HG02588 (cell line): Measurements from ENCODE around the gene UGGT2.
"Not testable (repeated sequence)": the region's sequence is repeated elsewhere in the genome, so short reads cannot be mapped to it uniquely, and the experiment has no call there.

Source experiments
- ATAC-seq: cut with Tn5 transposase; IDR thresholded peaks from one replicate; pipeline ENCODE4 v1.9.1; 2021; ENCODE audit warnings: mild to moderate bottlenecking, moderate library complexity; ENCODE audit not compliant: unreplicated experiment

UGGT2 gene

GRCh38 chr13:95972651-95973050, 80.5 kb downstream of the UGGT2 start:
- ATAC-seq = not testable (repeated sequence)

GRCh38 chr13:95970878-95971277, 82.3 kb downstream of the UGGT2 start:
- no peak for ATAC-seq

DNA sequence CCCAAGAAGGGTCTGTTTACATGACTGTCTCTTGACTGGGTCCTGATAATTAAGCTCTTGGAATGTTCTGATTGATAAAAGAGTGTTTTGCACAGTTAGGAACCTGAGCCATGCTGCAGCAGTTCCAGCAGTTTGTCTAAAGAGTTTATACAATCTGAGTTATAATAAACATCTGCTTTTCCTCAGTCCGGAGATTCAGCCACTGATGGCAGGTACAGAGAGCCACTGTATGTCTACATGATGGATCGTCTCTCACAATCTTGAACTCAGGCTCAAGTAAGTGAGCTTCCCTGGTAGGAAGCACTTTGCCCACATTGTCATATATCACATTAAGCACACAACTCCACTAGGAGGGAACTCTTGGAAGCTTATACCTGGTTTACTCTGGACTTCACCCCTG, 84.3 kb downstream of the UGGT2 start:
- ATAC-seq = no peak

DNA sequence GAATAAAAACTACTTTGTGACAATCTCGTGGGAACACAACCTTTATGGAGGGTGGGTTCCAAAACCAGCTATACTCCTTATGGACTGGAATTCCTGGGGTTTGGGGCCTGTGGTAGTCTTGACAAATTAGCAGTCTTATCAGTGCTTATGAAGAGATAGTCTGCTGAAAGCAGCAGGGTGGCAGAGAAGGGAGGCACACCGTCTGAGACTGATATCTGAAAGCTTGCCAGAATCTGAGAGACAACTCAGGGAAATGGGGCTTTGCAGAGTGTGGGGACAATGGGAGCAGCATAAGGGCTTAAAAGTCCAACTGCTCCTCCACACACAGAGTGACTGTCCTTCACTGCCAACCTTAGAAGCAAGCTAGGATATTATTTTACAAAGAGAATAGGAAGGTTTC, 95.9 kb downstream of the UGGT2 start:
- ATAC-seq = no peak

- ATAC-seq = no peak
These were observed 96.5 kb downstream of the UGGT2 start for GRCh38 chr13:95956589-95957148.

- ATAC-seq = no peak
These were observed 97.5 kb downstream of the UGGT2 start for GRCh38 chr13:95955719-95956118.

- peak; percentile 86 for ATAC-seq
These were observed 97.9 kb downstream of the UGGT2 start for GRCh38 chr13:95955255-95955654.

DNA sequence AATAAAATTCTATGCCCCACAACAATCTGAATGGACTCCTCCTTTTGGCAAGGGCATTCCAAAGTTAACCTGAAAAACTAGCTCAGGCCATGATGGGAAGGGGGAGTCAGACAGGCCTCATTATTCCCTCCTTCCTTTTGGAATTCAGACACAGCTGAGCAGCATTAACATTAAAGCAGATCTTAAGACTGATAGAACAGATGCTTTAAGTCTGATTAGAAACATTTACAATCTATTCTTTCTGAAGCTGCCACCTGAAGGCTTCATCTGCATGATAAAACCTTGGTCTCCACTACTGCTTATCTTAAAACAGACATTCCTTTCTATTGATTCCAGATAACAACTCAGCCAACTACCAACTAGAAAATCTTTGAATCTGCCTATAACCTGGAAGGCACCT, 98.9 kb downstream of the UGGT2 start:
- ATAC-seq = no peak

DNA sequence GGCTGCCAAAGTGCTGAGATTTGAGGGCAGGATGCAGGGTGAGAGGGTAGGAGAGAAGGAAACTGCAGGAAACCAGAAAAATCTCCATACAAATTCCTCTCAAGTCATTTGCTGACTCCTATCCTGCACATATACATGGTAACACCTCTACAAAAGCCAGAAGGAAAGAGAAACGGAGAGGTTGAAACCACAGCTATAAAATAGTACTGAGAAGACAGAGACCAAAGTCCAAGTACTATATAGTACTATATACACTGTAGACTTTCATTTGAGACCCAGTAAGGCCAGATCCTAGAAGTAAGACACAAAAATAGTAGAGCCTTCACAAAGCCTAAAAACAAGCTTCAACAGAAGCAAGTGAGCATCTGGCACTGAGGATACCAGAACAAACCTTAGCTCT, 103.1 kb downstream of the UGGT2 start:
- no peak for ATAC-seq

GRCh38 chr13:95948656-95949055, 104.5 kb downstream of the UGGT2 start:
- no peak for ATAC-seq

- ATAC-seq = no peak
These were observed 115.4 kb downstream of the UGGT2 start for GRCh38 chr13:95937714-95938320.

- no peak for ATAC-seq
These were observed 121.7 kb downstream of the UGGT2 start for GRCh38 chr13:95931300-95932025.

DNA sequence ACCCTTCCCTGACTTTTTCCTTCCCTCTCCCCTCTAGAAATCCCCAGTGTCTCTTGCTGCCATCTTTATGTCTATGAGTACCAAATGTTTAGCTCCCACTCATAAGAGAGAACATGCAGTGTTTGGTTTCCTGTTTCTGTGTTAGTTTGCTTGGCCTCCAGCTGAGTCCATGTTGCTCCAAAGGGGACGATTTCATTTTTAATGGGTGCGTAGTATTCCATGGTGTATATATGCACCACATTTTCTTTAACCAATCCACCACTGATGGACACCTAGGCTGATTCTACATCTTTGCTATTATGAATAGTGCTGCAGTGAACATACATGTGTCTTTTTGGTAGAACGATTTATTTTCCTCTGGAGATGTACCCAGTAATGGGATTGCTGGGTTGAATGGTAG, 123.8 kb downstream of the UGGT2 start:
- no peak for ATAC-seq

DNA sequence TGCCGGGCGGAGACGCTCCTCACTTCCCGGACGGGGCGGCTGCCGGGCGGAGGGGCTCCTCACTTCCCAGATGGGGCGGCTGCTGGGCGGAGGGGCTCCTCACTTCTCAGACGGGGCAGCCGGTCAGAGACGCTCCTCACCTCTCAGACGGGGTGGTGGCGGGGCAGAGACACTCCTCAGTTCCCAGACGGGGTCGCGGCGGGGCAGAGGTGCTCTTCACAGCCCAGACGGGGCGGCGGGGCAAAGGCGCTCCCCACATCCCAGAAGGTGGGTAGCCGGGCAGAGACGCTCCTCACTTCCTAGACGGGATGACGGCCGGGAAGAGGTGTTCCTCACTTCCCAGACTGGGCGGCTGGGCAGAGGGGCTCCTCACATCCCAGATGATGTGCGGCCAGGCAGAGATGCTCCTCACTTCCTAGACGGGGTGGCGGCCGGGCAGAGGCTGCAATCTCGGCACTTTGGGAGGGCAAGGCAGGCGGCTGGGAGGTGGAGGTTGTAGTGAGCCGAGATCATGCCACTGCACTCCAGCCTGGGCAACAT, 124.8 kb downstream of the UGGT2 start:
- ATAC-seq = not testable (repeated sequence)

GRCh38 chr13:95926231-95926630, 127.0 kb downstream of the UGGT2 start:
- ATAC-seq = no peak

DNA sequence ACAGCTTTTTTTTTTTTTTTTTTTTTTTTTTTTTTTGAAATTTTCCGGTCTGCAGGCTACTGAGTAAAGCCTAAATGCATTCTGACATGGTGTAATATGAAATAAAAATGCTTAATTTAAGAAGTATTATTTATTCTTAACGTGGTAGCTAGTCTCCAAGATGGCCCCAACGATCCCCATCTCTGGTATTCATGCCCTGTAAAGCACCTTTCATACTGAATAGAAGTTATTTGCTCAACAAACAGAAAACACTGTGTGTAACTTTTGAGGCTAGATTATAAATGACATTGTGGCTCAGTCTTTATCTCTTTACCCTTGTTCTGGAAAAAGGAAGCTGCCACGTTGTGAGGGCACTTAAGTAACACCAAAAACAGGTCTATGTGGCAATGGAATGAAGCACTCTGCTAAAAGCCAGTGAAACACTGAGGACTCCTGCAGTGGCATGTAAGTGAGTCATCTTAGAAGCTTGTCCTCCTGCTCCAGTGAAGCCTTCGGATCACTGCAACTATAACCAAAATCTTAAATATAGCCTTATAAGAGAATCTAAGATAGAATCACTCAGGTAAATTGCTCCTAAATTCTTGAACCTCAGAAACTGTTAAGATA, 128.7 kb downstream of the UGGT2 start:
- no peak for ATAC-seq

DNA sequence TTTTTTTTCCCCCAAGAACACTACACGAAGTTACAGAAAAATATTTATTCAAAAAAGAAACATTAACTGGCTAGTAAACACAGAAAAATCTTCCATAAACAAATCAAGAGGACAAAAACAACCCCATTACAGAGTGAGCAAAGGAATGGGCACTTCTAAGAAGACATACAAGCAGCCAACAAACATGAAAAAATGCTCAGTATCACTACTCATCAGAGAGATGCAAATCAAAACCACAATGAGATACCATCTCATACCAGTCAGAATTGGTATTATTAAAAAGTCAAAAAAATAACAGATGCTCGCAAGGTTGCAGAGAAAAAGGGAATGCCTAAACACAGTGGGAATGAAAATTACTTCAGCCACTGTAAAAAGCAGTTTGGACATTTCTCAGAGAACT, 131.7 kb downstream of the UGGT2 start:
- ATAC-seq = no peak

- no peak for ATAC-seq
These were observed 132.7 kb downstream of the UGGT2 start for GRCh38 chr13:95920485-95920884.

- no peak for ATAC-seq
These were observed 134.3 kb downstream of the UGGT2 start for GRCh38 chr13:95918860-95919259.

DNA sequence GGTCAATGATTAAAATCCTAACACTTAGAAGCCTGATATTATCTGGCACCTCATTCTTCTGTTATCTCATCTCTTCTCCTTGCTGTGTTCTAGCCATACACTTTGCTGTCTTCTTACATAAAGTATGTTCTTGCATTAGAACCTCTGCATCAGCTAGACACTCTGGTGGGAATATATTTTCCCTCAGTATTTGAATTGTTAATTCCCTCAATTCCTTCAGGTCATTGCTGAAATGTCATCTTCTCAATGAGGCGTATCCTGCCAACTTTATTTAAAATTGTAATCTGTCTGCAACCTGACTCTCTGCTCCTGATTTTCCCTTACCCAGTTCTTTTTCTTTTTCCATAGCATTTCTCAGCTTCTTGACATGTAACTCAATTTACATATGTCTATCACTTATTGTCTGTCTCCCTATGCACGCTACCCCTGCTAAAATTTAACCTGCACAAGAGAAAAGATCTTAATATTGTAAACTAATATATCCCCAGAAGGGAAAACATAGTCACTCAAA, 138.2 kb downstream of the UGGT2 start:
- no peak for ATAC-seq

GRCh38 chr13:95906999-95907398, 146.2 kb downstream of the UGGT2 start:
- no peak for ATAC-seq

DNA sequence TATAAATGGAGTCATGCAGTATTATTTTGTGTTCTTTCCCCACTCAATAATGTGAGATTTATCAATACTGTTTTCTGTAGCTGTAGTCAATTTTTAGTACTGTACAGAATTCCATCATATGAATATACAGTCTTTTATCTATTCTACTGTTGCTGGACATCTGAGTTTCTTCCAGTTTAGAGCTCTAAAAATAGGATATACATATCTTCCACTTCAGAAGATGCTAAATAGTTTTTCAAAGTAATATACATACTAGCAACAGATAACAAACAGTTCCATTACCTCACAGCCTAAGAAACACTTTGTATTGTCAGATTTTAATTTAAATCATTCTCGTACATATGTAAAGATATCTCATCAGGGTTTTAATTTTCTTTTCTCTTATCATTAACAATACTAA, 149.6 kb downstream of the UGGT2 start:
- ATAC-seq = no peak
